Occipital lobe (tissue), 2 donors: Measurements from ENCODE around the gene PIK3C2G. TPM values are rescaled to one million over a fixed set of nuclear protein-coding genes. Genes with fewer than 3 reads are reported as not detected.
"Not testable (repeated sequence)": the region's sequence is repeated elsewhere in the genome, so short reads cannot be mapped to it uniquely, and the experiment has no call there.

Experiments used
- DNase-seq: peaks from one replicate; lab custom pipeline; 2025; lab: John Stamatoyannopoulos, UW
- total RNA-seq: library from RNA; depleted of rRNA; stranded (reverse); fragments of >200 nt; gene quantifications from one replicate; pipeline ENCODE4 v1.2.3, GENCODE V29; 2014

Gene PIK3C2G
- 0.31 TPM for total RNA-seq

GRCh38 chr12:18261273-18261672, at the start of gene PIK3C2G:
Gene PIK3C2G, plus strand, starts transcription at chr12:18261518. Its CDS starts 20,564 bp downstream, at chr12:18282082.
- DNase-seq: no peak

- no peak for DNase-seq
Observed at GRCh38 chr12:18217966-18218365, 43.4 kb upstream of the PIK3C2G start.

- no peak for DNase-seq
Observed at GRCh38 chr12:18221726-18222125, 39.6 kb upstream of the PIK3C2G start.

GRCh38 chr12:18222699-18223098, 38.6 kb upstream of the PIK3C2G start:
- DNase-seq: no peak

- DNase-seq: no peak
Observed at GRCh38 chr12:18224745-18225144, 36.6 kb upstream of the PIK3C2G start.

GRCh38 chr12:18239526-18239925, 21.8 kb upstream of the PIK3C2G start:
- DNase-seq: no peak

- DNase-seq: no peak
Observed at GRCh38 chr12:18242380-18243089, 18.8 kb upstream of the PIK3C2G start.

- DNase-seq: no peak
Observed at GRCh38 chr12:18243238-18243637, 18.1 kb upstream of the PIK3C2G start.

- no peak for DNase-seq
Observed at GRCh38 chr12:18246066-18246465, 15.3 kb upstream of the PIK3C2G start.

- DNase-seq: no peak
Observed at GRCh38 chr12:18250313-18250916, 10.9 kb upstream of the PIK3C2G start.

- DNase-seq: no peak
Observed at GRCh38 chr12:18254081-18254480, 7.2 kb upstream of the PIK3C2G start.

- not testable (repeated sequence) for DNase-seq
Observed at GRCh38 chr12:18255004-18255403, 6.3 kb upstream of the PIK3C2G start.

GRCh38 chr12:18257251-18257650, 4.1 kb upstream of the PIK3C2G start:
- no peak for DNase-seq

GRCh38 chr12:18258929-18259328, 2.4 kb upstream of the PIK3C2G start:
- DNase-seq: no peak

GRCh38 chr12:18259906-18260682, 1.2 kb upstream of the PIK3C2G start:
- no peak for DNase-seq

GRCh38 chr12:18261906-18262305, 588 bp downstream of the PIK3C2G start:
- DNase-seq: no peak

GRCh38 chr12:18262514-18262913, 1.2 kb downstream of the PIK3C2G start:
- DNase-seq: no peak

- no peak for DNase-seq
Observed at GRCh38 chr12:18264581-18265075, 3.3 kb downstream of the PIK3C2G start.

- DNase-seq: no peak
Observed at GRCh38 chr12:18267427-18268099, 6.2 kb downstream of the PIK3C2G start.

- no peak for DNase-seq
Observed at GRCh38 chr12:18270958-18271460, 9.7 kb downstream of the PIK3C2G start.

- DNase-seq: no peak
Observed at GRCh38 chr12:18275981-18276380, 14.7 kb downstream of the PIK3C2G start.
